Upper lobe of left lung (tissue), 4 donors: Measurements from ENCODE around the gene NPTXR.

Source experiments
- EP300 ChIP-seq, 4 donors: sonication (generic); formaldehyde crosslinking; IDR thresholded peaks; one replicate each; pipeline ENCODE4 v1.5.1; 2017; ENCODE audit warnings: antibody characterized with exemption in 4 of 4, control low read depth in 2 of 4
- POLR2A ChIP-seq, 4 donors: fragments of 450-650 bp; IDR thresholded peaks; one replicate each; pipeline ENCODE4 v1.5.1; 2016 to 2017; ENCODE audit warnings: antibody characterized with exemption in 4 of 4, mild to moderate bottlenecking in 2 of 4
- TF ChIP-seq, protein P1 (sequence below), 6 experiments: fragments of 450-650 bp in 4 of 6; fragments of 200-600 bp in 2 of 6; sonication (generic) in 2 of 6; IDR thresholded peaks; one replicate each; pipeline ENCODE4 v1.5.1; 2016 to 2019; ENCODE audit warnings: antibody characterized with exemption in 6 of 6

DNA sequence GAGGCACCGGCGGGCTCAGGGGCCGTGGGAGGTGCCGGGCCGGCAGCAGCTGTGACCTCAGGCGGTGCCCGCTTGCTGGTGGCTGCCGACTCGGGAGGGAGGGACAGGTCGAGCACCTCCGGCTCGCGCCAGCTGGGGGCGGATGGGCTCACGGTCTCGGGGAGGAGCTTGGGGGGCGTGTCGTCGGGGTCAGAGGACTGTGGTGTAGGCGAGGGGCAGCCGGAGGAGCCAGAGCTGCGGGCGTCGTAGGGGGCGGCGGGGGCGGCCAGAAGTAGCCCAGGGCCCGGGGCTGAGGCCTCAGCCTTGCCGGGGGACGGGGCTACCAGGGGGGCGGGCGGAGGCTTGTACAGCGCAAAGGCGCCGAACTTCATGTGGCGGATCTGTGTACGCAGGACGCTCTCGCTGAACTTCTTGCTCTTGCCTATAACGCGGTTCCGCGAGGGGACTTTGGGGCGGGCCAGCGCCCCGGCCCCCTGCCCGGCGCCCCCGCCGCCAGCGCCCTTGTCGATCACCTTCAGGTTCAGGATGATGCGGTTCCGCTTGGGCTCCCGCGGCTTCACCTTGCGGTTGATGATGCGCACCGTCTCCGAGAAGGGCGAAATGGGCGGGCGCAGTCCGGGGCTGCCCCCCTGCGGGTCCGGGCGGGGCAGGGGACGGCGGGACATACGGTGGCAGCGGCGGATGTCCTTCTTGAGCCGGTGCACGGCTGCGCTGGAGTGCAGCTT, 22.7 kb upstream of the NPTXR start:
- TF ChIP-seq, protein P1, sequence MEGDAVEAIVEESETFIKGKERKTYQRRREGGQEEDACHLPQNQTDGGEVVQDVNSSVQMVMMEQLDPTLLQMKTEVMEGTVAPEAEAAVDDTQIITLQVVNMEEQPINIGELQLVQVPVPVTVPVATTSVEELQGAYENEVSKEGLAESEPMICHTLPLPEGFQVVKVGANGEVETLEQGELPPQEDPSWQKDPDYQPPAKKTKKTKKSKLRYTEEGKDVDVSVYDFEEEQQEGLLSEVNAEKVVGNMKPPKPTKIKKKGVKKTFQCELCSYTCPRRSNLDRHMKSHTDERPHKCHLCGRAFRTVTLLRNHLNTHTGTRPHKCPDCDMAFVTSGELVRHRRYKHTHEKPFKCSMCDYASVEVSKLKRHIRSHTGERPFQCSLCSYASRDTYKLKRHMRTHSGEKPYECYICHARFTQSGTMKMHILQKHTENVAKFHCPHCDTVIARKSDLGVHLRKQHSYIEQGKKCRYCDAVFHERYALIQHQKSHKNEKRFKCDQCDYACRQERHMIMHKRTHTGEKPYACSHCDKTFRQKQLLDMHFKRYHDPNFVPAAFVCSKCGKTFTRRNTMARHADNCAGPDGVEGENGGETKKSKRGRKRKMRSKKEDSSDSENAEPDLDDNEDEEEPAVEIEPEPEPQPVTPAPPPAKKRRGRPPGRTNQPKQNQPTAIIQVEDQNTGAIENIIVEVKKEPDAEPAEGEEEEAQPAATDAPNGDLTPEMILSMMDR (IDR thresholded peaks at IDR 0.05), result no peak
- no peak for TF ChIP-seq POLR2A (IDR thresholded peaks at IDR 0.05)
- no peak for TF ChIP-seq EP300 (IDR thresholded peaks at IDR 0.05)
